ENCODE measurements around the gene RUFY4.
"Not testable (repeated sequence)": the region's sequence is repeated elsewhere in the genome, so short reads cannot be mapped to it uniquely, and the experiment has no call there.

The RUFY4 gene

DNA sequence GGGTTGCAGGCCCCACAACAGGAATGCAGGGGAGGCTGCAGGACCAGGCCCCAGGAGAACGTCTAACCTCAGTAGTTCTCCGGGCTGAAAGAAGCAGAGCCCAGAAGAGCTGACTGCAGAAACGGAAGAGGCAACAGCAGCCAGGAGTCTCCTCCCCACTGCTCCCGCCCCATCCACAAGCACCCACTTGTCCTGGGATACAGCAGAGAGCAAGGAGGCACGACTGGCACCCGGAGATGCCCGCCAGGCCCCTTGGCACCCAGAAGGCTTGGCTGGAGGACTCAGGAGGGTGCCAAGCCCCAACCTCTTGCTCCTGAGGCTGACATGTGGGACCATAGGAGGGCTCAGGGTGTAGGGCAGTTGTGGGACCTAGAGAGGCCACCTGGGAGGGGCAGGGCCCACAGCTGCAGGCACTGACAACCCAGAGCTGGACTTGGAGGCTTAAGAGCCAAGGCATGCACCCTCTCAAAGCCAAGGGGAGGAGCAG, 37.2 kb upstream of the RUFY4 start:
- DNase-seq (ENCODE audit: low read depth) = no peak

DNA sequence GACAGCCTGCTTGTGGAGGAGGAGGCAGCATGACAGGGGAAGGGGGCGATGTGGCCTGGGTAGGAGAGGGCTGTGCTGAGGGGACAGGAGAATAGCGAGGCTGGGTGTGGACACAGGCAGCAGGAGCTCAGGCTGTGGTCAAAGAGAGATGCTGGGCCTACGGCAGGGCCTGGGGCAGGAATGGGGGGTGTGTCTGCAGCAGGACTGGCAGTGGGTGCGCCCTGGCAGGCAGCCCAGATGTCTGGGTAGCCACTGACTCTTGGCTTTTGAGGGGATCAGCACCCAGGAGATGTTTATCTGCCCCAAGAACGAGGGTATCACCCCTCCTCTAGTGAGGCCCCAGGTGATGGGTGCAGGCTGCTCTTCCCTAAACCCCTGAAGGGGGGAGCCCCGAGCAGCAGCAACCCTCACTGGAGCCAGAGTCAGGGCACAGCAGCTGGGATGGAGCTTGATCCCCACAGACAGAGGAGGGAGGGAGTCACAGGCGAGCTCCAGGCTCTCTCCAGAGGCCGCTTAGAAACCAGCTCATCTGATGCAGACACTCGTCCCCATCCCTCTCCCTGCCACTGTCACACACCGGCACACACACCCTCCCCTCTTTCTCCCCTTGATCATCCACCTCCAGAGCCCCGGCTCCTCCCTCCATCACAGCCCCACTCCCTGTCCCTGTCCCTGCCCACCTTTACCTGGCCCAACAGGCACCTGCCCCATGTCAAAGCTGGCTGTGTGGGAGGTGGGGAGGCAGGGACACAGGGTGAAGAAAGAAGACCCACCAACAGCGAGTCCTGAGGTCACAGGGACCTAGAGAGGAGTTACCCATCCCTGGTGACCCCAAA, 36.5 kb upstream of the RUFY4 start:
- DNase-seq (ENCODE audit: low read depth) = no peak

DNA sequence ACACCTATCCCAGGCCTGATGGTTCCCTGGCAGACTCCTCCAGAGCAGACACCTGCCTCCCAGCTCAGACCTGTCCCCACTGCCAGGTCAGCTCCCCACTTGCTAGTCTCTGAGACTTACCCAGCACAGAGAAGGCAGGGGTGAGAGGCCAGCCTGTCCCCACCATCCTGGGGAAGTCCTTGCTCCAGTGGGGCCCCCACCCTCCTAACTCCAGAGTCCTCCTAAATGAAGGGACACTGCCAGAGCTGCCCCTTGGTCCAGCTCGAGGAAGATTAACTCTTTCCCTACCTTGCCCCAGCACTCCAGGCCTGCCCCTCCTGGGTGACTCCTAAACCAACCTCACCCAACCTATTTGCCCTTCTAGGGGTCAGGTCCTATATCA, 35.9 kb upstream of the RUFY4 start:
- DNase-seq (ENCODE audit: low read depth) = no peak

DNA sequence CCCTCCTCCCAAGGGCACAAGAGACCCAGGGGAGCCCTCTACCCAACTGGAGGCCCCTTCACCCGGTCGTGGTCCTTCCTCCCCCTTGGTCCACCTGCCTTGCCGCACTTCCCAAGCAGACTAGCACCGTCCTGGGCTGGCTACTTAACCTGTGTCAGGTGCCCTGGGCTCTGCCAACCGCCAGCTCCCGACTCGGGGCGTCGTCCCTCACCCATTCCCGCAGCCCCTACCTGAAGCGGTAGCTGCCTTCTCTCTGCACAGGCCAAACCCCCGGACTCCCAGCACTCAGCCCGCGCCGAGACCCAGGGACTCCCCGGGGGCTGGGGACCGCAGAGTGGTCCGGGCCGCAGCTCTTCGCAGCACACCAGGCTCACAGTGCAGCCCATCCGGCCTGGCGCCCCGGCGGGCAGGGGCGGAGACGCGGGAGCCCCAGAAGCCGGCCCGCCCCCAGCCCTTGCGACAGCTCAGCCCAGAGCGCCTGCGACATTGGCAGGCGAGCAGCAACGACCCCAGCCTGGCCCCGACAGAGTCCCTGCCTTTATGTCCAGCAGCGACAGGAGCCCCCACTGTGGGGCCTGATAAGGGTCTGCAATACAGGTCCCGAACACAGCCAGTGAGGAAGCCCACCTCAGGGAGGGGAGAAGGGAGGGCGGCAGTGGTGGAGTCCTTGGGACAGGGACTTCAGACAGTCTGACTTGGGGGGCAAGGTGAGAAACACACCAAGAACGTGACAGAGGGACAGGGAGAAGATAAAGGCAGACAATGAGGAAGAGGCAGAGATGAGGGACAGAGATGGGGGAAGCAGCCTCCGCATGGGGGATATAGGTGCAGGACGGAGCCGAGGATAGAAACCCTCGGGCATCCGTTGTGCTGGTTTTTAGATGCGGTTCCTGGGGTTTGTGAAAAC, 35.2 kb upstream of the RUFY4 start:
- DNase-seq (ENCODE audit: low read depth) = no peak

DNA sequence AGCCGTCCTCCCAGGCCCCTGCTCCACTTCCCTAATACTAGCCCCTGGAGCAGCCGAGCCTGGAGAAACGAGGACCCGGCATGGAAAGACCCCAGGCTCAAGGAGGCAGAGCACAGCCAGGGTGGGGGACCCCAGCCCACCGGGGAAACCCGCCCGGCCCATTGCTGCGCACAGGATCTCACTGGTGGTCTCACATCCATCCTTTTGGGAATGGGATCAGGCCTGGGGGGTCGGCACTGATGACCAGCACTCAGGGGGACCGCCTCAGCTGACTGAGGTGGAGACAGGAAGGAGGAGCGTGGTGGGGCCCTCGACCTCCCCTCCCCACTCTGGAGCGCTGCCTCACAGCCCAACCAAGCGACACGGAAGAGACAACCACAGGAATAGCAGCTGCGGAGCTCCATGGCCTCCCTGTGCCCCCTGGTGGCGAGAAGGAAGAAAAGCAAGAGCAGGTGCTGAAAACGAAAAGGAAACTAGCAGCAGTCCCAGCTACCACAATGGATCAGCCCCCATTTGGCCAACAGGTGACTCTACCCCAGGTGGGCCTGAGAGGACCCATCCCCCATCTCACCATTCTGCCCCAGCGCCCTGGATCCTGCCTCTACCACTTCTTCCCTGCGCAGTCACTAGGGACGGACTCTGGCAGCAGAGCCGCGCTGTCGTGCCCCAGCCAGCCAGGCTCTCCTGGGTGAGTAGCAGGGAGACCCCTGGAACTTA, 34.4 kb upstream of the RUFY4 start:
- DNase-seq (ENCODE audit: low read depth) = peak; percentile 54

DNA sequence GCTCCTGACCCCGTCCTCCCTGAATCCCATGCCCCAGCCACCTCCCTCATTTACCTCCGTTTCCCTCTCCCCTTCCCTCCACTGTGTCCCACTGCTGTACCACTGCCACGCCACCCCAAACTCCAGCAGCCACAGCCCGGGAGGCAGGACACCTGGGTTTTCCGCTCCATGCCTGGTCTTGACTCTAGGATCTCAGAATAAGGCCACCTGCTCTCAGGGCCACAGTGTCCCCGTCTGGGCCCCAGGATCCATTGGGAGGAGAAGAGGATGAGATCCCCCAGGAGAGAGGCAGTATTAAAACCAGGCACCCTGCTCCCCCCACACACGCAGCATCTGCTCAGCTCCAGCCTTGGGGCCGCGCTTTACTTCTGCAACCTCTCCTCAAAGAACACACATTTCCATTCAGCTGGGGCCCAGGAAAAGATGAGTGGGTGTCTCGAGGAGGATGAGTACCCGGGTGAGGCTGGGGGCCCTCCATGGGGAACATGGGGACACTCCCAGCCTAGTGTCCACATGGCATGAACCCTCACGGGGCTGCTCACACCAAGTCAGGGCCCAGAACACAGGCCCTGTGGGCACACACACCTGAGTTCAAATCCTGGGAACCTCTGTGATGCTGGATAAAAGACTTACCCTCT, 33.5 kb upstream of the RUFY4 start:
- DNase-seq (ENCODE audit: low read depth) = no peak

DNA sequence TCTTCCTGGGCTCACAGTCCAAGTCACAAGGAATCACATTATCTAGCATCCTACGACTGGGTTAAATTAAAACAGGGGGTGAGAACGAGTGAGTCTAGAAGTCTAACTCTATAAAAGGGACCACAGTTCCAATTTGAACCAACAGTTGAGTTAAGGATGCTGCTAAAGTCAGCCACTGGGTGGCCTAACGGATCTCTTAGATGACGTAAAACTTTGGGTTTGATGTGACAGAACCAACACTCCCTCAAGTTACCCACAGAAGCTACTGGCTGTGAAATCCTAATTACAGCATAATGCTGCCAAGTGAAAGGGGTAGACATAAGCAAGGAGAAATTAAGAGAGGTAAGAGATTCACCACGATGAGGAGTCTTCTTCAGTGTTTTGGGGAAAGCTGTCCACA, 32.7 kb upstream of the RUFY4 start:
- no peak for DNase-seq (ENCODE audit: low read depth)

DNA sequence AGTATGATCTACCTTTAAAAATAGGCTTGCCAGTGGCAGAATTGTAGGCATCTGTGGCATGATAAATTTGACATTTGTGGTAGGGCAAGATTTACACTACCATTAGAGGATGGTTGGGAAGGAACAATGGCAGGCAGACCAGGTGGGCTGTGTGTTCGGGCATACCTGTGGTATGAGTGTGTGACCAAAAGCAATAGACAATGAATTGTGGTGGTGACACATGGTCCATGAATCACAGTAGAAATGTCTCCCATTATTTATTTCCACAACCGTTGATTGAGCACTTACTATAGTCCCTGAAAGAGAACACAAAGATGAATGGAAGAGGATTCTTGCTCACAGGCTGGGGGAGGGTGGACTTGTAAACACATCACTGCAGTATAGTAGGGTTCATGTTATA, 29.9 kb upstream of the RUFY4 start:
- no peak for DNase-seq (ENCODE audit: low read depth)

DNA sequence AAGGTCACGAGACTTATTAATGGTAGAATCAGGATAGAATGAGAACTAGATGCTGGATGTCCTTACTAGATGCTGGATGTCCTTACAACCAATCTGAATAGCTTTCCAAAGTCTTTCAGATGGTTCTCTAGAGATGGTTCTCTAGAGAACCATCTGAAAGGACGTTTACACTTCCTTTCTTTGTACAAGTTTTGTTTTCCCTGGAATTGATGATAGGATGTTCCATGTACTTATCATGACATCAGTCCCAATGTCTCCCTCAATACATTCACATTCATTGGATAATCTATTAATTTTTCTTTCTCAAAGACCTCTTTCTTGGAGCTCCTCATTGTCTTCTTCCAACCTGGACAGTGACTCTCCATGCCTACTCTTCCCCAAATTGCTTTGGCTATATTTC, 28.2 kb upstream of the RUFY4 start:
- no peak for DNase-seq (ENCODE audit: low read depth)

DNA sequence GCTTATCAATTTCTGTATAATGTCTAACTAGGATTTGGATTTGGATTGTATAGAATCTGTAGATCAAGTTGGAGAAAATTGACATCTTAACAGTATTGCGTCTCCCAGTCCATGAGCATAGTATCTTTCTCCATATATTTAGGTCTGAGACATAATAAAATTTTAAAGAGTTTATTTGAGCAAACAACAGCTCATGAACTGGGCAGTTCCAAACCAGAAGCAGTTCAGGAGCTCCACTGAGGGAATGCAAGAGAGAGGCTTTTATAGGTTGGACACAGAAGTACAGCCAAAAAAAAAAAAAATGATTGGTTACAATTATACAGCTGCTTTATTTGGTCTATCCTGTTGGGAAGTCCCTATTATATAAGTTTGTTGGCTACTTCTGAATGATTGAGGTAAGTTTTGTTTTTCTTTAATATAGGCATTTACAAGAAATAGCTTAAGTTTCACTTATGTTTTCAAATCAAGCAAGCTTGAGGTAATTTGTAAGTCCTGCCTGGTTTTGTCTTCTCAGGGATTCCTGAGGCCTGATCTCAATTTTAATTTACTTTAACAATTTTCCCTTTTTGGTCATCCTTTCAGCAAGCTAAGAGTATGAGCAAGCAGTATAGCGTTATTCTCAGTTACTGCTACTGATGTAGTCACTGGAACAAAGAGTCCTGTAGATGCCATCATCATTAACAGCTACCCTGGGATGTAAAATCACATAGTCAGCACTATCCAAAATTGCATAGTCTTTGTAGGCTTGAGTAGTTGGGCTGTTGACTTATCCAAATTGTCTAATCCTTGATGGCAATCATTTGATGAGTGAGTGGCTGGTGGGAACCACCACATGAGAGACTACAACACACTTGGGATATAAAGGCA, 27.5 kb upstream of the RUFY4 start:
- no peak for DNase-seq (ENCODE audit: low read depth)

DNA sequence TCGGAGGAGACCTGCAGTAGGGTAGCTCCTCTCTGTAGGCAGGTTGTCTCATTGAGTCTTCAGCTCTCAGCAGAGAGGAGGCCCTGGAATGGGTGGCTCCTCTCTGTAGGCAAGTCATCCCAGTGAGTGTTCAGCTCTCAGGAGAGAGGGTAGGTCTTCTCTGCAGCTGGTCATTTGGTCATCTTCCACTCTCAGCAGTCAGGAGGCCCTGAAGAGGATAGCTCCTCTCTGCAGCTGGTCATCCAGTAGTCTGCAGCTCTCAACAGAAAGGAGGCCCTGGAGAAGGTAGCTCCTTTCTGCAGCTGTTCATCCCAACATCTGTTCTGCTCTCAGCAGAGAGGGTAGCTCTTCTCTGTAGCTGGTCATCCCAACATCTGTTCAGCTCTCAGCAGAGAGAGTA, 26.0 kb upstream of the RUFY4 start:
- DNase-seq (ENCODE audit: low read depth) = no peak

DNA sequence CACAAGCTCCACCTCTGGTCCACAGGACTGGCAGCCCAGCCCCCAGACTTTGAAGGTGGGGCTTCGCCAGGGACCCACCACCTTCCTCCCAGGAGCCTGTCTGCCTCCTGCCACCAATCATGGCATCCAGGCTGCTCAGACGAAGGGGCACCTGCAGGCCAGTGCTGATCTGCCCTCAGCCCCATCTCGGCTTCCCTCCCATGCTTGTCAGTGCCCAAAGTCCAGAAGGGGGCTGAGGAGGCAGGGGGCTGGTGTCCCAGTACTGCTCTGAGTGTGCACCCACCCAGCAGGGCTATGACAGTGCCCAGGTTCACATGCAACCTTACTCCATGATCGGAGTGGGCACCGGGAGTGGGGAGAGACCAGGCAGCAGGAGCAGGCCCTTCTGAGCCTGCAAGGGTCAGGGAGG, 25.3 kb upstream of the RUFY4 start:
- DNase-seq (ENCODE audit: low read depth) = no peak

DNA sequence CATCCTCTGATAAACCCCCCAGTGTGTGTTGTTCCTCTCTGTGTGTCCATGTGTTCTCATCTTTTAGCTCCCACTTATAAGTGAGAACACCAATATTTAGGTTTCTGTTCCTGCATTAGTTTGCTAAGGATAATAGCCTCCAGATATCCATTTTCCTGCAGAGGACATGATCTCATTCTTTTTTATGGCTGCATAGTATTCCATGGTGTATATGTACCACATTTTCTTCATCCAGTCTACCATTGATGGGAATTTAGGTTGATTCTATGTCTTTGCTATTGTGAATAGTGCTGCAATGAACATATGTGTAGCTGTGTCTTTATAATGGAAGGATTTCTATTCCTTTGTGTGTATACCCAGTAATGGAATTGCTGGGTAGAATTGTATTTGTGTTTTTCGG, 24.5 kb upstream of the RUFY4 start:
- not testable (repeated sequence) for DNase-seq (ENCODE audit: low read depth)

DNA sequence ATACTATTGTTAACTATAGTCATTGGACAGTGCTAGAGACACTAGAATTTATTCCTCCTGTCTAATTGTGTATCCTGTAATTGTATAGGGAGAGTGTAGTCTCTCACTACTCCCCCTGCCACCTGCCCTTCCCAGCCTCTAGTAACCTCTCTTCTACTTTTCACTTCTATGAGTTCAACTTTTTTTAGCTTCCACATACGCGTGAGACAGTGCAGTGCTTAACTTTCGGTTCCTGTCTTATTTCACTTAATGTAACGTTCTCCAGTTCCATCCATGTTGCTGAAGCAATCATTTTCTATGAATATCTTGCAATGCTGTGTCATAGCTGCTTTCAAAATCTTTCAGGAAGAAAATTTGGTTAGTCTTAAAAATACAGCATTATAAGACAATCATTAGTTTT, 22.8 kb upstream of the RUFY4 start:
- no peak for DNase-seq (ENCODE audit: low read depth)

DNA sequence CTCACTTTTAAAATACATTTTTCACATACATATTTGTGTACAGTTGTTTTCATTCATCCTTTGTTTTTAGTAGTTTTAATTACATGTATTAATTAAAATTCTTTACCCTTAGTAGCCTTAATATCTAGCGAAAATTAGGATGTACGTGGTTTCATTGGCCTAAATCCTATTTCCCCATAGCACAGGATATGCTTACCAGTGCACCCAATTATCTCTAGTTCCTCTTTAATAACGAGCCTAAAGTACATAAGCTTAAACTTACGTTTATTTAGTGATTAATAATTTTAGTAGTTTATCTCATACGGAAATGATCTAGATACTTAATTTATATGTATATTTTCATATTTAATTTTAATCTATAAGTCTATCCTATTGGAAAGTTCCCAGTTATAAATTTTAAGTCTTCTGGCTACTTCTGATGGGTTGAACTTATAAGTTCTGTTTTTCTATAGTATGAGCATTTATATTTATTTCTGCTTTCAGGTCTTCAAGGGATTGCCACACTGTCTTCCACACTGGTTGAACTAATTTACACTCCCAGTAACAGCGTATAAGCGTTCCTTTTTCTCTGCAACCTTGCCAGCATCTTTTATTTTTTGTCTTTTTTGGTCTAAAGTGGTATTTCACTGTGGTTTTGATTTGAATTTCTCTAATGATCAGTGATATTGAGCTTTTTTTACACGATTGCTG, 21.4 kb upstream of the RUFY4 start:
- no peak for DNase-seq (ENCODE audit: low read depth)

DNA sequence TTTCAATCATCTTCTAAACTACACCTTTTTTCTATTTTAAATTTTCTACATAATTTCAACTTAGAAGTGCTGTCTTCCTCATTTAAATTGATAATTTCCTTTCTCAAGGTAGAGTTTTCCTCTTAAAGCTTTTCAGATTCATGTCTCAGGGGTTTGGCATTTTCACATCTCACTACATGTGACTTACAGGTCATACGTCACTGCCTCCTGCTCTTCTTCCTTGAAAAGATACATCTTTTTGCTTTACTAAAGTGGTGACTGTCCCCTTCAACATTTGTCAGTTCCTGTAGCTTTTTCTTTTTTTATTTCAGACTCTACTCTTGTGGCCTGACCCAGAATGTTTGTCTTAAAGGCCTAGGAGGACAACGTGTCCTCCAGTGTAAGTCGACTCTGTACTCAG, 17.1 kb upstream of the RUFY4 start:
- DNase-seq (ENCODE audit: low read depth) = no peak

DNA sequence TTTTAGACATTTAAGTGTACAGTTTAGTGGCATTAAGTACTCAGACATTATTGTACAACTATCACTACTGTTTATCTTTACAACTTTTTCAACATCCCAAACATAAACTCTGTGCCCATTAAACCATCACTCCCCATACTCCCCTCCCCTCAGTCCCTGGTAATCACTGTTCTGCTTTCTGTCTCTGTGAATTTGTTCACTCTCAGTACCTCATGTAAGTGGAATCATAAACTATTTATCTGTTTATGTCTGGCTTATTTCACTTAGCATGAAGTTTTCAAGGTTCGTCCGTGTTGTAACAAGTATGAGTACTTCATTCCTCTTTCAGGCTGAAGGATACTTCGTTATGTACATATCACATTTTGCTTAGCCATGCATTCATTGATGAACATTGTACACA, 9.8 kb upstream of the RUFY4 start:
- DNase-seq (ENCODE audit: low read depth) = no peak

DNA sequence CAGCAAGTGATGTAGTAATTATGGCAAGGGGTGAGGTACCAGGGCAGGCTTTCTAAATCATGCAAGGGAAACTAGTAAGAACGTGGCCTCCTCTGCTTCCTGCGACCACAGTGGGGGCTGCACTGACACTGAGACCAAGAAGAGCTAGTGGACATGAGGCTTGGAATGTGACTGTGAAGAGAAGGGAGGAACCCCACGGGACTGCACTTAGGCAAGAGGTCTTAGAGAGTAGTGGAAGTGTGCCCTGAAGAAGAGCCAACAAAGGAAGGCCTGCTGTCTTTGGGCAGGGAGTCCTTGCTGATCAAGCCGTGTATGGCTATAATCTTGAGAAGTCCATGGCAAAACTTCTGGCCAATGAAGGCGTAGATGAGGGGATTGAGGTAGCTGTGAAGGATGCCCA, 8.9 kb upstream of the RUFY4 start:
- DNase-seq (ENCODE audit: low read depth) = no peak

DNA sequence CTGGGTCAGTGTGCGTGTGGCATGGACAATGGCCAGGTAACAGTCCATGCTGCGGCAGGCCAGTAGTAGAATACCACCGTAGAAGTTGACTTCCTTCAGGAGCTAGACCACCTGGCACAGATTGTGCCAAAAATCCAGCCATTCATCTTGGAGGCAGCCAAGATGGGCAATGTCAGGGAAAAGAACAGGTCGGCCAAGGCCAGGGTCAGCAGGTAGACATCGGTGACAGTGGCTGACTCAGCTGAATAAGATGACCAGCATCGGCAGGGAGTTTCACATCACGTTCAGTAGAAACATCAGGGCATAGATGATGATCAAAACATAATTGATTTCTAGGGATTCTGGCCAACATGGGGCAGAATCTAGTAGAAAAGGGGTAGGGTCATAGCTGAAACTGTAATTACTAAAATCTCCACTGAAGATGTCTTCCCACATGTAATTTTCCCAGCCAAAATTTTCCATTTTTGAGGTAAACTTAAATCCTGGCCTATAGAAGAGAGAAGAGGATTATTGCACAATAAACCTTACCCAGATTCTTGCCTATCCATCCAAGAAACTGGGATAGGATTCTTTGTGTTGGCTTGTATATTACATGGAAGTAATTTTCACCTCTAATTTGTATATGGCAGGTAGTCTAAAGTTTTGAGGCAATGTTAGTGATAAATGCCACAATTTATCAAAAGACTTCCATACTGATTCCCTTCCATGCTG, 7.9 kb upstream of the RUFY4 start:
- DNase-seq (ENCODE audit: low read depth) = no peak

DNA sequence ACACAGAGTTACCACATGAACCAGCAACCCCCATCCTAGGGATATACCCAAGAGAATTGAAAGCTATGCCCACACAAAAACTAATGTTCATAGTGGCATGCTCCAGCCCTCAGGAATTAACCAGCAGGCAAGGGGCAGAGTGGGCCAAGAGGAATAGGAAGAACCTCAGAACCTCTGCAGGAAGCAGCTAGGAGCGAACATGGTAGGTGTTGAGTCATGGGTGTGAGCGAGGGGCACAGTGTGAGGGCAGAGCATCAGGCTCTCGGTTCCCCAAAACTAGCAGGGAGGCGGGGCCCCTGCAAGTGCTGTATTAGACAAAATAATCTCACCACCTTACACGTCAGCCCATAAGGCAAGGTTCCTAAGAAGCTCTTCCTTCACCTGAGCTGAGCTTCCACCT, 5.6 kb upstream of the RUFY4 start:
- no peak for DNase-seq (ENCODE audit: low read depth)

Measured in activated T-cell treated with anti-CD3 and anti-CD28 coated beads for 48 hours (primary cell).